ENCODE data around the gene CARMIL1. TPM values are rescaled to one million over a fixed set of nuclear protein-coding genes. Genes with fewer than 3 reads are reported as not detected.

Gene CARMIL1
- total and polyA plus RNA-seq, 5 experiments from 2014 or later = 1.3 to 13.3 (median 1.9) TPM

DNA sequence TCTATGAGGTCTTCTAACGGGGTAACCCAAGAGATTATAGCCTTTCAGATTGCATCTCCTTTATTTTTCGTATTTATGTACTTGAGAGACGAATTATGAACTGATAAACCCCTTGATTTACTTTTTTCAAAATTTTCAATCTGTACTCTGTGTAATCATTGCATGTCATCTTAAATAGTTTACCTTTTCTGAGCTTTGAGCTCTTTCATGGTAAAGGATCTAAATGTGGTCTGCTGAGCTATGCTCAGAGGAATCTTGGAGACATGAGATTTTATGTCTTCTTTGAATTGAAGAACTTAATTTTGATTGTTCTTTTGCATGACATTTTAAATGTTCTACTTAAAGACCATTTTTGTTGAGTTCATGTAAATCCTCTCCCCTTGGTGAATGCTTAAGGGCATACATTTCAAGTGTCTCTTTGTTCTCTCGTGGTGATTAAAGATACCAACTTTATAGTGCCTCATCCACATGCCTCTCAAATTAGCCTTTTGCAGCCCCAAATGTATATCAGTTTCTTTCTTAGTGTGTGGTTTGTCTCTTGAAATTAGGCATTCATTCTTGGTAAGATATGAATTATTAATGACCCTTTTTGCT is 256.6 kb downstream of the CARMIL1 start:
- DNase-seq (no peak), ATAC-seq (no peak)
- H3K9me3 Mint-ChIP-seq = no peaks in the 10 kb centered on the region
- H3K27ac Mint-ChIP-seq = no peak overlapping the region
- peaks cover 33 to 84% (median 42%) of the 10 kb centered on the region in 3 donors for H3K36me3 Mint-ChIP-seq
- no peaks in the 10 kb centered on the region for H3K27me3 Mint-ChIP-seq
- H3K4me3 Mint-ChIP-seq = no peak overlapping the region
- H3K4me1 Mint-ChIP-seq = peaks cover 0 to 8% (median 0%) of the 10 kb centered on the region in 4 donors
- POLR2A ChIA-PET = no interaction called here

DNA sequence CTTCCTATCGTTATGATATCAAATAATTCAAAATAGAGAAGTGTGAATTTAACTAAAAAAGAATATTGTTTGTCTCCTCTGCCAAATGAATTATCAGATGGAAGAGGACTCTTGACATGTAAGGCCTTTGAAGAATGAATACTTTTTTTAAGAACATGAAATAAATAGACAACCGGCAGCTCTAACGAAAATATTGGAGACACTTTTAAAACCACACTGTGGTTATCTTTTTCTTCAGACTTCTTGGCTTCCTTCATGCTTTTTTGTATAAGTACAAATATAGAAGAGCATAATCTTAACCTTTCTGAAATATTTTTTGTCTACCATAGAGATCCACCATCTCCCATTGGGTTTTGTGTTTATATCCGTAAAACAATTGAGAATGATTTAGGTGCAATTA is 257.6 kb downstream of the CARMIL1 start:
- H3K27me3 Mint-ChIP-seq = no peaks in the 10 kb centered on the region
- POLR2A ChIA-PET = no interaction called here
- peaks cover 37 to 82% (median 43%) of the 10 kb centered on the region in 3 donors for H3K36me3 Mint-ChIP-seq
- no peak for DNase-seq
- H3K4me3 Mint-ChIP-seq = no peak overlapping the region
- H3K9me3 Mint-ChIP-seq = no peaks in the 10 kb centered on the region
- no peak overlapping the region for H3K27ac Mint-ChIP-seq
- H3K4me1 Mint-ChIP-seq = peaks cover 0 to 8% (median 0%) of the 10 kb centered on the region in 4 donors
- ATAC-seq = no peak

DNA sequence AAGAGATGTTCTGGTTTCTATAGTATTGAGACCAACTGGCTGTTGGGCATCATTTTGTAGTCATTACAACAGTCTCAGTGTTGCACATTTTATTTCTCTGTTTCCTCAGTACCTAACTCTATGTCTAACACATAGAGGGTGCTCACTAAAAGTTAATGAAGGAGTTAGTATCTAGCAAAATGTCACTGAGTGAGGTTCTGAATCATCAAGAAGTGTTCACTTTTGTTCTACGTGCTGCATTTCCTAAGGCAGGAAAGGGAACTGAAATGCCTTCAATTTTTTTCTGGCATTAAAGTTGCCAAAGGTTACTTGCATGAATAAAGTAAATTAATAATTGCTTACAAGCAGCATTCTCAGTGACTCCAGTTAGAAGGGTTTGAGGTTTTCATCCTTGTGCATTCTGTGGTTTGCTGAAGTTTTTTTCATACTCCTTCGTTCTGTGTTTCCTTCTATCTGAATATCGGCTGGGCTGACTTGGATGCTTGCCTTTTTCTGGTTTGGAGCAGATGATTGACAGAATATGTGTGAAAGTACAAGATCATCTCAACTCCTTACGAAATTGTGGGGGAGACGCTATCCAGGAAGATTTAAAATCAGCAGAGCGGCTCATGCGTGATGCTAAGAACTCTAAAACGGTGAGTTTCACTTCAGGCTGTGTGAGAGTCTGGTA is 258.3 kb downstream of the CARMIL1 start:
- Mint-ChIP-seq H3K36me3 (peaks cover 35 to 81% (median 43%) of the 10 kb centered on the region in 3 donors), H3K27me3 (no peaks in the 10 kb centered on the region), H3K9me3 (no peaks in the 10 kb centered on the region), H3K4me1 (peaks cover 0 to 8% (median under 1%) of the 10 kb centered on the region in 4 donors), H3K4me3 (peak overlapping the region in 1 of 10 donors; percentile 9), H3K27ac (no peak overlapping the region)
- POLR2A ChIA-PET = no interaction called here
- no peak for ATAC-seq
- no peak for DNase-seq

DNA sequence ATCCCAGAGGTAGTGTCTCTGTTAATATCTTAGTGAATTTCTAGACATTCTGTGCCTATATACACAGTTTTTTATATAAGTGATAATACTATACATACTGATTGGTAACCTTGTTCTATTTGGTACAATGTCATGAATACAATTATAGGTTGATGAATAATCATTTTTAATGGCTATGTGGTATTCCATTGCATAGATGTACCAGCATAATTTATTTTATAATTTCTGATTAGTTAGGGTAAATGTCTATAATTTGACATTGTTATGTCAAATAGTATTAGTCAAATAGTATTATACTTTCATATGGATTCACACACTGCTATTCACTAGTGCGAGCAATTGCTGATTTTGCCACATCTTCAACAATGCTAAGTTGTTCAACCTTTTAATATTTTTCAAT is 262.1 kb downstream of the CARMIL1 start:
- peaks cover 21 to 56% (median 34%) of the 10 kb centered on the region in 3 donors for H3K36me3 Mint-ChIP-seq
- H3K27me3 Mint-ChIP-seq = no peaks in the 10 kb centered on the region
- POLR2A ChIA-PET = no interaction called here
- peaks cover 0 to 8% (median under 1%) of the 10 kb centered on the region in 4 donors for H3K4me1 Mint-ChIP-seq
- H3K27ac Mint-ChIP-seq = no peak overlapping the region
- no peak for ATAC-seq
- DNase-seq = no peak
- H3K9me3 Mint-ChIP-seq = no peaks in the 10 kb centered on the region
- H3K4me3 Mint-ChIP-seq = no peak overlapping the region

DNA sequence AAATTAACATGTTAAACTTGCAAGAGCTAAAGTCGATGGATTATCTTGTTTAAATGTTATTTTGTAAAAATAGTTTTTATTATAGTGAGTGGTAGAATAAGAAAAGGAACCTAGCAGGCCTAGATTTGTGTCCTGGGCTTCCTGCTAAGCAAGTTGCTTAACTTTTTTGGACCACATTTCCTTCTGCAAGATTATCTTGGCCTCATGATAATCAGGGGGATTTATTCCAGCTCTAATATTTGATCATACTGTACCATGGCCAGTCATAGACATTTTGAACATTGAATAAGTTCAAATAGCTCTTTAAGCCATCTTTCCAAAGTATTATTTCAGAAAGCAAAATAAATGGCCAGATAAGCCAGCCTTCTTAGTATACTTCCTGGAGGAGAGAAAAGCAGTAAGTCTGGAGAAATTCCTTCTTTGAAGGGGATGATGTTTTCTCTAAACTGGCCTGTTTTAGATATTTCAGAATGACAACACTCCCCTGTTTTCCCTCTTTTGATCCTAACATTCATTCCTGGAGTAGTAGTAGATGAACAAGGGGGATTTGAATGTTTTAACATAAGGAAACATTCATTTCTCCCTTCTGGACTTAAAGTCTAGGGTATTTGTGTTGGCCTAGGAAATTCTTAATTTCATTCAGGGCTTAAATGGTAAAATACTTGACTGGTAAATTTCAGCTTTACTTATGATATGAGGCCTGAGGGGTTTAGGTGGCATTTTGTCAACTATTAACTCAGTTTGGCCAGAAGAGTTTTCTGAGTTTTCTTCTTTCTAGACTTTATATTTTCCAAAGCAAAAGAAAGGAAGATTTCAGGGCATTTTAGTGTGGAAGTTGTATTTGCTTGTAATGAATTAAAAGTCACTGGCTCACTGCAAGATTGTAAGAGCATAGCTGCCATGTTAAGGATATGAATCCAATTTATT is 264.1 kb downstream of the CARMIL1 start:
- POLR2A ChIA-PET = no interaction called here
- Mint-ChIP-seq H3K27me3 (no peaks in the 10 kb centered on the region), H3K4me1 (peaks cover 0 to 1% (median 0%) of the 10 kb centered on the region in 4 donors), H3K27ac (peak overlapping the region in 1 of 10 donors; percentile 63), H3K4me3 (no peak overlapping the region), H3K9me3 (no peaks in the 10 kb centered on the region), H3K36me3 (peaks cover 21 to 40% (median 28%) of the 10 kb centered on the region in 3 donors)
- DNase-seq (no peak), ATAC-seq (no peak)

DNA sequence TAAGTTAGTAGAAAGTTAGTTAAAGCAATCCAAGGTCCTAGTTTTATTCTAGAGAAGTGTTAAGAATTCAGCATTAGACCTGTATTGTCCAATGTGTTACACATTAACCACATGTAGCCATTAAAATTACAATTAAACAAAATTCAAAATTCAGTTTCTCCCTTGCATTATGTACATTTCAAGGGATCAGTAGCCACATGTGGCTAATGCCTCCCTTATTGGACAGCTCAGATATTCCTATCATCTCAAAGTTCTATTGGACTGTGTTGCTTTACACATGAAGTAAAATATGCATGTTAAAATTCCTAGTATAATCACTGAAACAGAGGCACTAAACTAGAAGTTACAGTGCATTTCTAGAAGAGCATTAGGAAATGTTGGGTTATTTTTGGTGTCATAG is 265.7 kb downstream of the CARMIL1 start:
- H3K27me3 Mint-ChIP-seq = no peaks in the 10 kb centered on the region
- no peaks in the 10 kb centered on the region for H3K9me3 Mint-ChIP-seq
- H3K4me3 Mint-ChIP-seq = no peak overlapping the region
- H3K36me3 Mint-ChIP-seq = peaks cover 13 to 27% (median 16%) of the 10 kb centered on the region in 3 donors
- POLR2A ChIA-PET = no interaction called here
- no peak overlapping the region for H3K27ac Mint-ChIP-seq
- no peak for ATAC-seq
- H3K4me1 Mint-ChIP-seq = peaks cover 0 to 1% (median 0%) of the 10 kb centered on the region in 4 donors
- no peak for DNase-seq

DNA sequence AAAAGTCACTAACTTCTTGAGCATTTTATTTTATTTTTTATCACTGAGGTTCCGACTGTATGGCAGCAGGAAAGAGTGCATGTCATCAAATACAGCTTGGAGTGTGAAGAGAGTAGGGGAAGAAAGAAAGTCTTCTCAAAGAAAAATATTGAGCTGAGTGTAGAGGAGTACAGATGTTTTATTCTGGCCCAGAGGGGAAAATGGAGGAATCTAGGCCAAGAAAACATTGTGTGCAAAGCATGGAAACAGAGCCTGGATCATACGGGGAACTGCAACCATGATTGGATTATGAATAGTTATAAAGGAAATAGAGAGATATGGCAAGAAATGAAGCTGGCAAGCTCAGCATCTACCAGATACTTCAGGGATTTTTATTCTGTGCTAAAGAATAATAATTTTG is 268.6 kb downstream of the CARMIL1 start:
- H3K36me3 Mint-ChIP-seq = peaks cover 0 to 14% (median 0%) of the 10 kb centered on the region in 3 donors
- no peaks in the 10 kb centered on the region for H3K27me3 Mint-ChIP-seq
- H3K27ac Mint-ChIP-seq = peak overlapping the region in 1 of 10 donors; percentile 5
- no peak for ATAC-seq
- H3K4me1 Mint-ChIP-seq = no peaks in the 10 kb centered on the region
- H3K9me3 Mint-ChIP-seq = no peaks in the 10 kb centered on the region
- DNase-seq = no peak
- H3K4me3 Mint-ChIP-seq = no peak overlapping the region
- POLR2A ChIA-PET = no interaction called here

DNA sequence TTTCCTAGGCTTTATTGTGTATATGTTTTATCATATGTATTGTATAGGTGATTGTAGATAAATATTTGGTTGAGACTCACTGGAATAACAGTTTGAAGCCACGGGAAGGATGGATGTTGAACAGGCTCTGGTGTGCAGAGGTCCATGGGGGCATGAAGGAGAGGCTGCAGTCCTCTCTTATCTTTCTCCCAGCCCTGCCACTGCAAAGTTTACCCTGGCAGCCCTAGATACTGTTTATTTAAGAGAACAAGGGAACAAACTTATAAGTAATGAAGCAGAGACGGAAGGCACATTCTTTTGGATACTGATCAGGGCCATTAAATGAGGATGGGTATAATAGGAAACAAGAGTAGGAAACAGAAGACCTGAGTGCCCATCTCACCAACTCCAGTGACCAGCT is 269.3 kb downstream of the CARMIL1 start:
- Mint-ChIP-seq H3K4me3 (no peak overlapping the region), H3K4me1 (no peaks in the 10 kb centered on the region), H3K9me3 (no peaks in the 10 kb centered on the region), H3K27me3 (no peaks in the 10 kb centered on the region), H3K36me3 (peaks cover 0 to 14% (median 0%) of the 10 kb centered on the region in 3 donors), H3K27ac (no peak overlapping the region)
- no peak for ATAC-seq
- DNase-seq = no peak
- POLR2A ChIA-PET = no interaction called here

DNA sequence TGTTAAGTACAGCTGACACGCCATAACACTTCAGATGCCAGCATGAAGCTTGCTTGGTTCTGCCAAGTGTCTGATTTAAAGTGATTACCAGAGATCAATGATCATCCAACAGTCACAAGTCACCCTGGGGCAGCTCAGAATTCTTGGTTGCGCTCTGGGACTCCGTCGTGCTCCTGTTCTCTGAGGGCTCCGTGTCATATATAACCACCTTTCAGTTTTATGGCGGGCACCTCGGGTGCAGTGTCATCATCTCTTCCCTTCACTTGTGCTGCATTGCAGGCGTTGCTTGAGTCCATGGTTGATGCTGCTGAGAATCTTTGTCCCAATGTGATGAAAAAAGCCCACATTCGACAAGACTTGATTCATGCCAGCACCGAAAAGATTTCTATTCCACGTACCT is 271.5 kb downstream of the CARMIL1 start:
- H3K4me1 Mint-ChIP-seq = no peaks in the 10 kb centered on the region
- H3K27ac Mint-ChIP-seq = no peak overlapping the region
- POLR2A ChIA-PET = no interaction called here
- H3K9me3 Mint-ChIP-seq = no peaks in the 10 kb centered on the region
- no peak overlapping the region for H3K4me3 Mint-ChIP-seq
- peaks cover 0 to 18% (median 0%) of the 10 kb centered on the region in 3 donors for H3K36me3 Mint-ChIP-seq
- no peak for ATAC-seq
- no peaks in the 10 kb centered on the region for H3K27me3 Mint-ChIP-seq
- DNase-seq = no peak

DNA sequence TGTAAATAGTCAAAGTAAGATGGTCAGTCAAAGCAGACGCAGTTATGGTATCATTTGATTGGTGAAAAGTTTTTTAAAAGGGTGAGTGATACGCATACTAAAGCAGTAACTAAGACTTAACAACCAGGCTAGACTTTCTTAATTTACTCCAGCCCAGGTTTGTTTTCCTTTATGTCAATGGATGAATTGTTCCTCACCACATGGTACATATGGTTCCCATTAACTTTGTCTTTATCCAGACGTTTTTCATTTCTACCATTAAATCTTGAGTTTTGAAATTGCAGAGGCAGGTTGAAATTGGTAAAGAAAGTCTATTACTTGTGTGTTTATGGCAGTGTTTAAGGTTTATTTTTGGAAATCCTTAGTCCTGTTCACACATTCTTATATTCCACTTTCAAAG is 274.3 kb downstream of the CARMIL1 start:
- H3K9me3 Mint-ChIP-seq = no peaks in the 10 kb centered on the region
- no peak overlapping the region for H3K27ac Mint-ChIP-seq
- POLR2A ChIA-PET = no interaction called here
- DNase-seq (no peak), ATAC-seq (no peak)
- no peaks in the 10 kb centered on the region for H3K27me3 Mint-ChIP-seq
- no peak overlapping the region for H3K4me3 Mint-ChIP-seq
- H3K36me3 Mint-ChIP-seq = peaks cover 0 to 18% (median 0%) of the 10 kb centered on the region in 3 donors
- peaks cover 0 to 6% (median 2%) of the 10 kb centered on the region in 4 donors for H3K4me1 Mint-ChIP-seq

DNA sequence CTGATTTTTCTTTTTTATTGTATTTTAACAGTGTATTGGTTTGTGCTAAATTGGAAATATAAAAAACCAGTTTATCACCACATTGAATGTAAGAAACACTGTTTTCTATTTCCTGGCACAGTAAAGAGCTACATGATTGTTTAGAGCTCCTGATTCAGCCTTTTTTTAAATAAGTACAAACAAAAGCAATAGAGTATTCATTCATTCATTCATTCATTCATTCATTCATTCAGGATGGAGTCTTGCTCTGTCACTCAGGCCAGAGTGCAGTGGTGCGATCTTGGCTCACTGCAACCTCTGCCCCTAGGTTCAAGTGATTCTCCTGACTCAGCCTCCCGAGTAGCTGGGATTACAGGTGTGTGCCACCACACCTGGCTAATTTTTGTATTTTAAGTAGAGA is 276.0 kb downstream of the CARMIL1 start:
- POLR2A ChIA-PET = no interaction called here
- no peak for ATAC-seq
- no peak overlapping the region for H3K4me3 Mint-ChIP-seq
- H3K36me3 Mint-ChIP-seq = peaks cover 0 to 27% (median 2%) of the 10 kb centered on the region in 3 donors
- no peak overlapping the region for H3K27ac Mint-ChIP-seq
- no peak for DNase-seq
- H3K27me3 Mint-ChIP-seq = no peaks in the 10 kb centered on the region
- H3K9me3 Mint-ChIP-seq = no peaks in the 10 kb centered on the region
- H3K4me1 Mint-ChIP-seq = peaks cover 0 to 6% (median 2%) of the 10 kb centered on the region in 4 donors

DNA sequence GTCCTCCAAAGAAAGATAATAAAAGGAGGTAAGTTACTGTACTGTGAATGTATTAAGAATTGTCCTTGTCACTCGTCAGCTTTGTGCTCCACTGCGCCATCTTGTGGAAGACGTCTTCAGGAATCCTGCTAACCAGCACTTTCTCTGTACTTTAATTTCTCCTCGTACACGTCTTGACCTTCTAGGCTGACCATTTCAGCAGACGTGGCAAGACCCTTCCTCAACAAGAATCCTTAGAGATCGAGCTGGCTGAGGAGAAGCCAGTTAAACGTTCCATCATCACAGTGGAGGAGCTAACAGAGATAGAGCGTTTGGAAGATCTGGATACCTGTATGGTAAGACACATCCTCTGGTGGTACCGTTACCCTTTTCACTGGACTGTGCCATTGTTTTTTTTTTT is 277.3 kb downstream of the CARMIL1 start:
- POLR2A ChIA-PET = interaction anchor here (0.7 kb wide), 2 partner anchors 152 to 269 kb away, joined by 3 to 4 read pairs; no protein-coding TSS in a partner anchor
- Mint-ChIP-seq H3K4me3 (no peak overlapping the region), H3K4me1 (peaks cover 0 to 6% (median 2%) of the 10 kb centered on the region in 4 donors), H3K36me3 (peaks cover 0 to 20% (median 2%) of the 10 kb centered on the region in 3 donors), H3K9me3 (no peaks in the 10 kb centered on the region), H3K27me3 (no peaks in the 10 kb centered on the region), H3K27ac (no peak overlapping the region)
- DNase-seq (peak; percentile 47 to 85 (median 67)), ATAC-seq (peak; percentile 46 to 62)
